ENCODE data around the gene PCDHA3. TPM values are rescaled to one million over a fixed set of nuclear protein-coding genes. Genes with fewer than 3 reads are reported as not detected.
"Not testable (repeated sequence)": the region's sequence is repeated elsewhere in the genome, so short reads cannot be mapped to it uniquely, and the experiment has no call there.

Gene PCDHA3
- total RNA-seq, 1 donor from 2014 or later: 0.31 TPM

DNA sequence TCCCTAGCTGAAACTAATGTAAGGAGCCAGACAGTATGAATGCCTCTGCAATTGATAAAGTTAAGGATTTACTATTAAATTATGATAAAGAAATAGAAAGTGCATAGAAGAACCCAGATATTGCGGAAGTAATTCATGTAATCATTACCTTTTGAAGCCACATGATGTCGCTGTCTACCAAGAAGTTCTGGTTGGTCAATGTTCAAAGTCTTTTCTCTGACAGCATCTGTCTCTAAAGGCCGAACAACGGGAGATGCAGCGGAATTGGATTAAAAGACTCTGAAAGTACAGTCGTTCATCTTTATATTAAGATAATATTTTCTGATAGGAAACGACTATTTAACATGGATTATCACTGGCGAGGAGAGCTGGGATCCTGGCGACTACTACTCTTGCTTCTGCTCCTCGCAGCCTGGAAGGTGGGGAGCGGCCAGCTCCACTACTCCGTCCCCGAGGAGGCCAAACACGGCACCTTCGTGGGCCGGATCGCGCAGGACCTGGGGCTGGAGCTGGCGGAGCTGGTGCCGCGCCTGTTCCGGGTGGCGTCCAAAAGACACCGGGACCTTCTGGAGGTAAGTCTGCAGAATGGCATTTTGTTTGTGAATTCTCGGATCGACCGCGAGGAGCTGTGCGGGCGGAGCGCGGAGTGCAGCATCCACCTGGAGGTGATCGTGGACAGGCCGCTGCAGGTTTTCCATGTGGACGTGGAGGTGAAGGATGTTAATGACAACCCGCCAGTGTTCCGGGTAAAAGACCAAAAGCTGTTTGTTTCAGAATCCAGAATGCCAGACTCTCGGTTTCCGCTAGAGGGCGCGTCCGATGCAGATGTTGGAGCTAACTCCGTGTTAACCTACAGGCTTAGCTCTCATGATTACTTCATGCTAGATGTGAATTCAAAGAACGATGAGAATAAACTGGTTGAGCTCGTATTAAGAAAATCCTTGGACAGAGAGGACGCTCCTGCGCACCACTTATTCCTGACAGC, 40.4 kb downstream of the PCDHA3 start, which contains the start of gene PCDHA8:
PCDHA8 (plus strand) TSS at position 210 of the 985 bp plus-strand sequence; CDS start at position 345, 135 bp downstream.
- H3K36me3 Mint-ChIP-seq: peaks cover 54% of the 10 kb centered on the region
- DNase-seq (ENCODE audit: low spot score in 2 of 2, unreplicated experiment in 2 of 2): no peak
- H3K9me3 Mint-ChIP-seq: peaks cover 36% of the 10 kb centered on the region
- H3K4me3 Mint-ChIP-seq: no peak within 1 kb of the TSS
- no peaks in the 10 kb centered on the region for H3K4me1 Mint-ChIP-seq
- no peak within 1 kb of the TSS for H3K27ac Mint-ChIP-seq
- TF ChIP-seq, protein P1, sequence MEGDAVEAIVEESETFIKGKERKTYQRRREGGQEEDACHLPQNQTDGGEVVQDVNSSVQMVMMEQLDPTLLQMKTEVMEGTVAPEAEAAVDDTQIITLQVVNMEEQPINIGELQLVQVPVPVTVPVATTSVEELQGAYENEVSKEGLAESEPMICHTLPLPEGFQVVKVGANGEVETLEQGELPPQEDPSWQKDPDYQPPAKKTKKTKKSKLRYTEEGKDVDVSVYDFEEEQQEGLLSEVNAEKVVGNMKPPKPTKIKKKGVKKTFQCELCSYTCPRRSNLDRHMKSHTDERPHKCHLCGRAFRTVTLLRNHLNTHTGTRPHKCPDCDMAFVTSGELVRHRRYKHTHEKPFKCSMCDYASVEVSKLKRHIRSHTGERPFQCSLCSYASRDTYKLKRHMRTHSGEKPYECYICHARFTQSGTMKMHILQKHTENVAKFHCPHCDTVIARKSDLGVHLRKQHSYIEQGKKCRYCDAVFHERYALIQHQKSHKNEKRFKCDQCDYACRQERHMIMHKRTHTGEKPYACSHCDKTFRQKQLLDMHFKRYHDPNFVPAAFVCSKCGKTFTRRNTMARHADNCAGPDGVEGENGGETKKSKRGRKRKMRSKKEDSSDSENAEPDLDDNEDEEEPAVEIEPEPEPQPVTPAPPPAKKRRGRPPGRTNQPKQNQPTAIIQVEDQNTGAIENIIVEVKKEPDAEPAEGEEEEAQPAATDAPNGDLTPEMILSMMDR (IDR thresholded peaks at IDR 0.05; ENCODE audit: unreplicated experiment): peak; percentile 44
- H3K27me3 Mint-ChIP-seq (ENCODE audit: low read depth): no peaks in the 10 kb centered on the region

DNA sequence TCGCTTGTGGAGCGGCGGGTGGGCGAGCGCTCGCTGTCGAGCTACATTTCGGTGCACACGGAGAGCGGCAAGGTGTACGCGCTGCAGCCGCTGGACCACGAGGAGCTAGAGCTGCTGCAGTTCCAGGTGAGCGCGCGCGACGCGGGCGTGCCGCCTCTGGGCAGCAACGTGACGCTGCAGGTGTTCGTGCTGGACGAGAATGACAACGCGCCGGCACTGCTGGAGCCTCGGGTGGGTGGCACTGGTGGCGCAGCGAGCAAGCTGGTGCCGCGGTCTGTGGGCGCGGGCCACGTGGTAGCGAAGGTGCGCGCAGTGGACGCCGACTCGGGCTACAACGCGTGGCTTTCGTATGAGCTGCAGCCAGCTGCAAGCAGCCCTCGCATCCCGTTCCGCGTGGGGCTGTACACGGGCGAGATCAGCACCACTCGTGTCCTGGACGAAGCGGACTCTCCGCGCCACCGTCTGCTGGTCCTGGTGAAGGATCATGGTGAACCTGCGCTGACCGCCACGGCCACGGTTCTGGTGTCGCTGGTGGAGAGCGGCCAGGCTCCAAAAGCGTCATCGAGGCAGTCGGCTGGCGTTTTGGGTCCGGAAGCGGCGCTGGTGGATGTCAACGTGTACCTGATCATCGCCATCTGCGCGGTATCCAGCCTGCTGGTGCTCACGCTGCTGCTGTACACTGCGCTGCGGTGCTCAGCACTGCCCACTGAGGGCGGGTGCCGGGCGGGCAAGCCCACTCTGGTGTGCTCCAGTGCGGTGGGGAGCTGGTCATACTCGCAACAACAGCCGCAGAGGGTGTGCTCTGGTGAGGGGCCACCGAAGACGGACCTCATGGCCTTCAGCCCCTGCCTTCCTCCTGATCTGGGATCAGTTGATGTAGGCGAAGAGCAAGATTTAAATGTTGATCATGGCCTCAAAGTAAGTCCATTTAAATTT, 42.2 kb downstream of the PCDHA3 start:
- H3K36me3 Mint-ChIP-seq: peaks cover 60% of the 10 kb centered on the region

DNA sequence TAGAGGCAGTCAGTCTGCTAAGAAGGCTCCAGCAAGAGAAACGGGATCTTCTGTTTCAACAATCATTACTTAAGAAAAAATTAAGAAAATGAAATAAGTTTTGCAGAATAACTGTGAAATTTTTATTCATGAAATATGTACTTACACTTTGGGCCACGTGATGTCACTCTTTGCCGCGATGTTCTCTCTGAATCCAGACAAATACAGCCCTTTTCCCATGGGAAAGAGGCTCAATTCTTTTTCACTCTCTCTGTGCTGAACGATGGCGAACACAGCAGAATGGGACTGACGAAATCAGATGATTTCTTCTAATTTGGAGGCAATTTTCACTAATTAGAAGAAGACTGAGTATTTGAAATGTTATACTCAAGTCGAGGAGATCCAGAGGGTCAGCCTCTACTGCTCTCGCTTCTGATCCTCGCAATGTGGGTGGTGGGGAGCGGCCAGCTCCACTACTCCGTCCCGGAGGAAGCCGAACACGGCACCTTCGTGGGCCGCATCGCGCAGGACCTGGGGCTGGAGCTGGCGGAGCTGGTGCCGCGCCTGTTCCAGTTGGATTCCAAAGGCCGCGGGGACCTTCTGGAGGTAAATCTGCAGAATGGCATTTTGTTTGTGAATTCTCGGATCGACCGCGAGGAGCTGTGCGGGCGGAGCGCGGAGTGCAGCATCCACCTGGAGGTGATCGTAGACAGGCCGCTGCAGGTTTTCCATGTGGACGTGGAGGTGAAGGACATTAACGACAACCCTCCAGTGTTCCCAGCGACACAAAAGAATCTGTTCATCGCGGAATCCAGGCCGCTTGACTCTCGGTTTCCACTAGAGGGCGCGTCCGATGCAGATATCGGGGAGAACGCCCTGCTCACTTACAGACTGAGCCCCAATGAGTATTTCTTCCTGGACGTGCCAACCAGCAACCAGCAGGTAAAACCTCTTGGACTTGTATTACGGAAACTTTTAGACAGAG, 47.6 kb downstream of the PCDHA3 start, which contains the start of gene PCDHA9:
PCDHA9 (plus strand) TSS at position 244 of the 964 bp plus-strand sequence; CDS start at position 358, 114 bp downstream.
- H3K4me3 Mint-ChIP-seq: peak within 1 kb of the TSS; percentile 8
- DNase-seq (ENCODE audit: low spot score in 2 of 2, unreplicated experiment in 2 of 2); H3K4me1 Mint-ChIP-seq; H3K27ac Mint-ChIP-seq; H3K27me3 Mint-ChIP-seq (ENCODE audit: low read depth): not testable (repeated sequence)
- peaks cover 53% of the 10 kb centered on the region for H3K36me3 Mint-ChIP-seq
- H3K9me3 Mint-ChIP-seq: peaks cover 39% of the 10 kb centered on the region

More for the DNA sequence above, 42.2 kb downstream of the PCDHA3 start:
- Mint-ChIP-seq H3K27me3 (ENCODE audit: low read depth) (no peaks in the 10 kb centered on the region), H3K27ac (no peak overlapping the region), H3K9me3 (peaks cover 46% of the 10 kb centered on the region), H3K4me1 (no peaks in the 10 kb centered on the region), H3K4me3 (no peak overlapping the region)
- TF ChIP-seq, protein P1 (IDR thresholded peaks at IDR 0.05; ENCODE audit: unreplicated experiment): no peak
- DNase-seq (ENCODE audit: low spot score in 2 of 2, unreplicated experiment in 2 of 2): no peak

DNA sequence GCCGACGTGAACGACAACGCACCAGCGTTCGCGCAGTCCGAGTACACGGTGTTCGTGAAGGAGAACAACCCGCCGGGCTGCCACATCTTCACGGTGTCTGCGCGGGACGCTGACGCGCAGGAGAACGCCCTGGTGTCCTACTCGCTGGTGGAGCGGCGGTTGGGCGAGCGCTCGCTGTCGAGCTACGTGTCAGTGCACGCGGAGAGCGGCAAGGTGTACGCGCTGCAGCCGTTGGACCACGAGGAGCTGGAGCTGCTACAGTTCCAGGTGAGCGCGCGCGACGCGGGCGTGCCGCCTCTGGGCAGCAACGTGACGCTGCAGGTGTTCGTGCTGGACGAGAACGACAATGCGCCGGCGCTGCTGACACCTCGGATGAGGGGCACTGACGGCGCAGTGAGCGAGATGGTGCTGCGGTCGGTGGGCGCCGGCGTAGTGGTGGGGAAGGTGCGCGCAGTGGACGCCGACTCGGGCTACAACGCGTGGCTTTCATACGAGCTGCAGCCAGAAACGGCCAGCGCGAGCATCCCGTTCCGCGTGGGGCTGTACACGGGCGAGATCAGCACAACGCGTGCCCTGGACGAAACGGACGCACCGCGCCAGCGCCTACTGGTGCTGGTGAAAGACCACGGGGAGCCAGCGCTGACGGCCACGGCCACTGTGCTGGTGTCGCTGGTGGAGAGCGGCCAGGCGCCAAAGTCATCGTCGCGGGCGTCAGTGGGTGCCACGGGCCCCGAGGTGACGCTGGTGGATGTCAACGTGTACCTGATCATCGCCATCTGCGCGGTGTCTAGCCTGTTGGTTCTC, 49.2 kb downstream of the PCDHA3 start:
- Mint-ChIP-seq H3K36me3 (peaks cover 48% of the 10 kb centered on the region), H3K9me3 (peaks cover 37% of the 10 kb centered on the region)
- DNase-seq (ENCODE audit: low spot score in 2 of 2, unreplicated experiment in 2 of 2); H3K4me3 Mint-ChIP-seq; H3K27ac Mint-ChIP-seq; H3K27me3 Mint-ChIP-seq (ENCODE audit: low read depth); H3K4me1 Mint-ChIP-seq: not testable (repeated sequence)

Other genes with a start within 250 kb of the PCDHA3 start
- 34.9 to 37.5 TPM (median 37.0 TPM) in 3 replicates for gene SRA1, start 243.6 kb upstream of the PCDHA3 start, total RNA-seq
- 59.9 to 68.5 TPM (median 63.6 TPM) in 3 replicates for gene APBB3, start 236.5 kb upstream of the PCDHA3 start, total RNA-seq
- 56.5 to 62.2 TPM (median 61.5 TPM) in 3 replicates for gene SLC35A4, start 236.2 kb upstream of the PCDHA3 start, total RNA-seq
- 0.34 to 0.63 TPM (median 0.35 TPM) in 3 replicates for gene CD14, start 167.9 kb upstream of the PCDHA3 start, total RNA-seq
- gene TMCO6, start 161.6 kb upstream of the PCDHA3 start, total RNA-seq: 20.6 to 21.2 TPM (median 21.0 TPM) in 3 replicates
- gene NDUFA2, start 153.4 kb upstream of the PCDHA3 start, total RNA-seq: 41.2 to 46.9 TPM (median 45.5 TPM) in 3 replicates
- 85.0 to 85.8 TPM (median 85.8 TPM) in 3 replicates for gene IK, start 153.2 kb upstream of the PCDHA3 start, total RNA-seq
- gene WDR55, start 136.2 kb upstream of the PCDHA3 start, total RNA-seq: 24.9 to 26.8 TPM (median 26.0 TPM) in 3 replicates
- gene DND1, start 127.5 kb upstream of the PCDHA3 start, total RNA-seq: 3.3 to 3.9 TPM (median 3.5 TPM) in 3 replicates
- gene HARS1, start 109.7 kb upstream of the PCDHA3 start, total RNA-seq: 73.7 to 77.2 TPM (median 76.9 TPM) in 3 replicates
- gene HARS2, start 109.6 kb upstream of the PCDHA3 start, total RNA-seq: 32.4 to 35.6 TPM (median 33.5 TPM) in 3 replicates
- gene ZMAT2, start 100.6 kb upstream of the PCDHA3 start, total RNA-seq: 49.8 to 52.2 TPM (median 50.7 TPM) in 3 replicates
- gene PCDHA1, start 14.9 kb upstream of the PCDHA3 start, total RNA-seq: not detected in 3 replicates
- gene PCDHA2, start 6.2 kb upstream of the PCDHA3 start, total RNA-seq: 0.44 to 0.88 TPM (median 0.87 TPM) in 3 replicates
- 18.8 to 20.9 TPM (median 19.8 TPM) in 3 replicates for gene PCDHA4, start 6.0 kb downstream of the PCDHA3 start, total RNA-seq
- 3.6 to 3.7 TPM (median 3.6 TPM) in 3 replicates for gene PCDHA5, start 20.6 kb downstream of the PCDHA3 start, total RNA-seq
- gene PCDHA6, start 26.9 kb downstream of the PCDHA3 start, total RNA-seq: 14.5 to 15.7 TPM (median 15.2 TPM) in 3 replicates
- 4.2 to 5.5 TPM (median 4.5 TPM) in 3 replicates for gene PCDHA7, start 33.2 kb downstream of the PCDHA3 start, total RNA-seq
- gene PCDHA8, start 40.1 kb downstream of the PCDHA3 start, total RNA-seq: 4.5 to 5.4 TPM (median 4.7 TPM) in 3 replicates
- 3.1 to 4.0 TPM (median 3.4 TPM) in 3 replicates for gene PCDHA9, start 47.3 kb downstream of the PCDHA3 start, total RNA-seq
- gene PCDHA10, start 54.8 kb downstream of the PCDHA3 start, total RNA-seq: 18.6 to 20.1 TPM (median 19.8 TPM) in 3 replicates
- gene PCDHA11, start 67.9 kb downstream of the PCDHA3 start, total RNA-seq: 11.7 to 12.8 TPM (median 11.8 TPM) in 3 replicates
- gene PCDHA12, start 74.3 kb downstream of the PCDHA3 start, total RNA-seq: 22.5 to 22.8 TPM (median 22.5 TPM) in 3 replicates
- 5.4 to 6.1 TPM (median 5.8 TPM) in 3 replicates for gene PCDHA13, start 81.1 kb downstream of the PCDHA3 start, total RNA-seq
- gene PCDHAC1, start 125.2 kb downstream of the PCDHA3 start, total RNA-seq: 9.2 to 10.1 TPM (median 9.7 TPM) in 3 replicates
- 12.1 to 12.7 TPM (median 12.4 TPM) in 3 replicates for gene PCDHAC2, start 165.4 kb downstream of the PCDHA3 start, total RNA-seq